Mucosa of descending colon (tissue), 3 donors: ENCODE measurements around the gene YIF1A. TPM values are rescaled to one million over a fixed set of nuclear protein-coding genes. Genes with fewer than 3 reads are reported as not detected.

Experiments
- ATAC-seq: fragments of 200-7000 bp; cut with Tn5 transposase; one replicate; pipeline ENCODE4 v1.9.1; 2020; ENCODE audit warnings: mild to moderate bottlenecking, moderate library complexity
- DNase-seq, 3 donors: peaks; one replicate each; pipeline ENCODE4 v3.0.0-alpha.2; 2020
- H3K36me3 ChIP-seq: fragments of 200-600 bp; one replicate; pipeline ENCODE4 v1.8.0; 2021; ENCODE audit warnings: low read depth, mild to moderate bottlenecking
- H3K4me1 ChIP-seq: fragments of 200-600 bp; one replicate; pipeline ENCODE4 v1.8.0; 2021; ENCODE audit warnings: low read depth, mild to moderate bottlenecking
- H3K4me3 ChIP-seq: fragments of 200-600 bp; one replicate; pipeline ENCODE4 v1.8.0; 2021; ENCODE audit warnings: mild to moderate bottlenecking
- H3K9me3 ChIP-seq: fragments of 200-600 bp; one replicate; pipeline ENCODE4 v1.8.0; 2021; ENCODE audit warnings: mild to moderate bottlenecking
- CTCF ChIP-seq: fragments of 200-600 bp; IDR thresholded peaks from one replicate; pipeline ENCODE4 v1.8.0; 2022; ENCODE audit warnings: antibody characterized with exemption, mild to moderate bottlenecking
- intact Hi-C, 2 donors: fragments of 100-400 bp; cut with DNase I in 1 of 2; cut with micrococcal nuclease in 1 of 2; formaldehyde crosslinking; loops; one replicate each; pipeline versions ENCODE4 v1.11.0 to v1.11.1; 2022; cut with DNase I, micrococcal nuclease
- total RNA-seq, 3 donors: library from RNA; stranded (reverse); fragmentation: NEBNext Ultra II Directional in 2 of 3; extraction: Animal tissue kit (Norgen Biotek cat#: 25700) in 2 of 3; gene quantifications; one replicate each; pipeline versions ENCODE4 v1.2.1 to v1.2.4, GENCODE V29; 2021 to 2023
- donor health status: DM: no; HTN: no; CAD: no; lungs with moderate emphysema.
- donor health status: DM: no; HTN: no; CAD: no.
- donor health status: DM: no; HTN: yes; CAD: no.

Gene YIF1A
- total RNA-seq, 3 donors from 2014 or later: 66.1 to 93.5 (median 77.9) TPM

DNA sequence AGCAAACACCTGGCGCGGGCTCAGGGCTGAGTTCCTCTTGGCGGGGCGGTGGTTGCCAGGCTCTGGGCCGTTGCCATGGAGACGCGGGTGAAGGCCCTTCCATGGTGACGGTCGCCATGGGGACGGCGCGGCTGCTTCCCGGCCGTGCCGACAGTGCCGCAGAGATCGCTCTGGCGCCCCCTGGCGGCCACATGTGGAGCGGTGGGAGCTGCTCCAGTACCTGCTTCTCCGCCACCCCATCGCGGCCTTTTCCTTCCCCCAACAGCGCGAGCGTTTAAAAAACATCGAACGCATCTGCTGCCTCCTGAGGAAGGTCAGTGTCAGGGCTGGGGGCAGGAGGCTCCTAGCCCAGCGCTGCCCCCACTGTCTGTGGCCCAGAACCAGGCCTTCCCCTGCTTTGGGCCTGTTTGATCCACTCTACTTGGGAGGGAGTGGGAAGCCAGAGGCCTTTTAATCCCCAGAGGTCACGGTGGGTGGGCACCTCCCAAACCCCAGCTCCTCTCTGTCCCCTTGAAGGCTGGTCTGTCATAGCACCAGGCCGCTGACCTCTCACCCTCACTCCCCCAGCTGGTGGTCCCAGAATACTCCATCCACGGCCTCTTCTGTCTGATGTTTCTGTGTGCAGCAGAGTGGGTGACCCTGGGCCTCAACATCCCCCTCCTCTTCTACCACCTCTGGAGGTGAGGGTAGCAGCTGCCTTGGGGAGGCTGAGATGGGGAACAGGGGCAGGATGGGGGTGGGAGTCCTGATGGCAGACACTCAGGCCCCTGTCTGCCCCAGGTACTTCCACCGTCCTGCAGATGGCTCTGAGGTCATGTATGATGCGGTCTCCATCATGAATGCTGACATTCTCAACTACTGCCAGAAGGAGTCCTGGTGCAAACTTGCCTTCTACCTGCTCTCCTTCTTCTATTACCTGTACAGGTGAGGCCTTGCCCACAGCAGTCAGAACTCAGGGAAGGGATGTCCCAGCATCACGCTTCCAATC, 6.2 kb downstream of the YIF1A start:
- intact Hi-C loops: no loop called here
- Histone ChIP-seq H3K4me1 (peaks cover 11% of the 10 kb centered on the region), H3K9me3 (no peaks in the 10 kb centered on the region), H3K36me3 (no peaks in the 10 kb centered on the region), H3K4me3 (no peak overlapping the region)
- DNase-seq (peak; percentile 99 to 100 (median 99)), ATAC-seq (peak; percentile 96)
- TF ChIP-seq CTCF: peak; percentile 98

- peaks cover 10% of the 10 kb centered on the region for H3K4me1 ChIP-seq
- intact Hi-C loops: no loop called here
- ATAC-seq: no peak
Observed at GRCh38 chr11:66281776-66282467, 7.0 kb downstream of the YIF1A start.

GRCh38 chr11:66281001-66281400, 7.9 kb downstream of the YIF1A start:
- Histone ChIP-seq H3K9me3 (no peaks in the 10 kb centered on the region), H3K4me1 (peaks cover 10% of the 10 kb centered on the region), H3K4me3 (no peak overlapping the region), H3K36me3 (no peaks in the 10 kb centered on the region)
- no peak for DNase-seq
- no peak for ATAC-seq
- TF ChIP-seq CTCF: no peak
- intact Hi-C loops: no loop called here

More at GRCh38 chr11:66281776-66282467, 7.0 kb downstream of the YIF1A start:
- no peak for DNase-seq
- Histone ChIP-seq H3K9me3 (no peaks in the 10 kb centered on the region), H3K36me3 (no peaks in the 10 kb centered on the region), H3K4me3 (no peak overlapping the region)
- TF ChIP-seq CTCF: no peak

DNA sequence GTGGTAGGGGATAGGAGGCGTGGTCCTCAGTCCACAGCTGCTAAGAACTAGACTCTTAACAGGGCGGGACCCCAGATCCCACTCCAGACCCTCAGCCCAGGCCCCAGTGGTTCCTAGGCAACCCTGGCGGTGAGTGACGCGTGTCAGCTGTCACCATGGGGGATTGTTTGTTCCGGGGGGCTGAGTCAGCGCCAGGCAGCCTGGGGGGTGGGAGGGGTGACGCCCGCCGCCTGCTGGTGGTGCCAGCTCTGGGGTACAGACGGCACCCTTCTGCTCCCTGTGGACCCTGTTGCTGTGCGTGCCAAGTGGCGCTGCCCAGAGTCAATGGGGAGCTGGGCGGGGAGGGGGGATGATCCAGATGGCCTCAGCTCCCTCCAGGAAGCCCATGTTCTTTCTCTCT, 8.5 kb downstream of the YIF1A start:
- H3K36me3 ChIP-seq: no peaks in the 10 kb centered on the region
- no peak for ATAC-seq
- no peak for DNase-seq
- TF ChIP-seq CTCF: no peak
- peaks cover 10% of the 10 kb centered on the region for H3K4me1 ChIP-seq
- no peaks in the 10 kb centered on the region for H3K9me3 ChIP-seq
- intact Hi-C loops: no loop called here
- H3K4me3 ChIP-seq: no peak overlapping the region

- H3K4me3 ChIP-seq: no peak overlapping the region
- intact Hi-C loops: no loop called here
- peaks cover 10% of the 10 kb centered on the region for H3K4me1 ChIP-seq
- DNase-seq (no peak), ATAC-seq (no peak)
- no peak for TF ChIP-seq CTCF
- no peaks in the 10 kb centered on the region for H3K36me3 ChIP-seq
- no peaks in the 10 kb centered on the region for H3K9me3 ChIP-seq
Observed at GRCh38 chr11:66279092-66279734, 9.7 kb downstream of the YIF1A start.
